Glutamatergic neuron (in vitro differentiated cells): ENCODE measurements around the gene PAX9. TPM values are rescaled to one million over a fixed set of nuclear protein-coding genes. Genes with fewer than 3 reads are reported as not detected.

ENCODE experiments used
- DNase-seq: peaks from one replicate; pipeline ENCODE4 v3.0.0; 2022
- H3K27ac Mint-ChIP-seq: one replicate; pipeline ENCODE4 v1.8.0; 2020; ENCODE audit warnings: mild to moderate bottlenecking, mixed read lengths, inconsistent platforms; ENCODE audit not compliant: unreplicated experiment
- H3K27me3 Mint-ChIP-seq: one replicate; pipeline ENCODE4 v1.8.0; 2020; ENCODE audit warnings: mild to moderate bottlenecking, moderate library complexity, mixed read lengths, inconsistent platforms; ENCODE audit not compliant: unreplicated experiment
- H3K36me3 Mint-ChIP-seq: one replicate; pipeline ENCODE4 v1.8.0; 2020; ENCODE audit warnings: mild to moderate bottlenecking, mixed read lengths, inconsistent platforms; ENCODE audit not compliant: unreplicated experiment
- H3K4me1 Mint-ChIP-seq: one replicate; pipeline ENCODE4 v1.8.0; 2020; ENCODE audit warnings: mild to moderate bottlenecking, low read depth, mixed read lengths, inconsistent platforms; ENCODE audit not compliant: unreplicated experiment
- H3K4me3 Mint-ChIP-seq: one replicate; pipeline ENCODE4 v1.8.0; 2020; ENCODE audit warnings: mild to moderate bottlenecking, mixed read lengths, inconsistent platforms; ENCODE audit not compliant: unreplicated experiment
- H3K9me3 Mint-ChIP-seq: one replicate; pipeline ENCODE4 v1.8.0; 2020; ENCODE audit warnings: mild to moderate bottlenecking, moderate library complexity, mixed read lengths, inconsistent platforms; ENCODE audit not compliant: unreplicated experiment
- total RNA-seq: library from RNA; stranded (reverse); fragmentation: NEBNext Ultra II Directional; extraction: Animal tissue kit (Norgen Biotek cat#: 25700); gene quantifications from one replicate; pipeline ENCODE4 v1.2.1, GENCODE V29; 2021; ENCODE audit not compliant: unreplicated experiment
- TF ChIP-seq, protein P1 (sequence below): fragments of 200-600 bp; sonication (generic); IDR thresholded peaks from one replicate; pipeline ENCODE4 v1.5.0; 2021; ENCODE audit not compliant: partially characterized antibody, unreplicated experiment

Gene PAX9
- total RNA-seq, 1 donor from 2014 or later: not detected

DNA sequence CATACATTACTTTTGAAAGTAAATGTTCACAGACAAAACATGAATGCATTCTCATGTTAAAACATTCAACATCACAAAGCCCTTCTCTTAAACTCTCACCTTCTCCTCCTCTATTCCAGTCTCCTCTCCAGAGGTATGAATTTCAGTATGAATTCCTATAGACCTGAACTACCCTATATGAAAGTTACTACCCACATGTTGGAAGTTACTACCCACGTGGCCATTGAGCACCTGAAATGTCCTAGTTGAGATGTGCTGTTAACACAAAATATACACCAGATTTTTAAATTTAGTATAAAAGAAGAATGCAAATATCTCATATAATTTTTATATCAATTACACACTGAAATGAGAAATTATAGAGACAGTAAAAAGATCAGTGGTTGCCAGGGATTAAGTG lies 60.2 kb downstream of the PAX9 start:
- Mint-ChIP-seq H3K27me3 (no peaks in the 10 kb centered on the region), H3K27ac (no peak overlapping the region), H3K4me3 (no peak overlapping the region), H3K36me3 (no peaks in the 10 kb centered on the region), H3K9me3 (no peaks in the 10 kb centered on the region), H3K4me1 (no peaks in the 10 kb centered on the region)
- DNase-seq: no peak
- TF ChIP-seq, protein P1, sequence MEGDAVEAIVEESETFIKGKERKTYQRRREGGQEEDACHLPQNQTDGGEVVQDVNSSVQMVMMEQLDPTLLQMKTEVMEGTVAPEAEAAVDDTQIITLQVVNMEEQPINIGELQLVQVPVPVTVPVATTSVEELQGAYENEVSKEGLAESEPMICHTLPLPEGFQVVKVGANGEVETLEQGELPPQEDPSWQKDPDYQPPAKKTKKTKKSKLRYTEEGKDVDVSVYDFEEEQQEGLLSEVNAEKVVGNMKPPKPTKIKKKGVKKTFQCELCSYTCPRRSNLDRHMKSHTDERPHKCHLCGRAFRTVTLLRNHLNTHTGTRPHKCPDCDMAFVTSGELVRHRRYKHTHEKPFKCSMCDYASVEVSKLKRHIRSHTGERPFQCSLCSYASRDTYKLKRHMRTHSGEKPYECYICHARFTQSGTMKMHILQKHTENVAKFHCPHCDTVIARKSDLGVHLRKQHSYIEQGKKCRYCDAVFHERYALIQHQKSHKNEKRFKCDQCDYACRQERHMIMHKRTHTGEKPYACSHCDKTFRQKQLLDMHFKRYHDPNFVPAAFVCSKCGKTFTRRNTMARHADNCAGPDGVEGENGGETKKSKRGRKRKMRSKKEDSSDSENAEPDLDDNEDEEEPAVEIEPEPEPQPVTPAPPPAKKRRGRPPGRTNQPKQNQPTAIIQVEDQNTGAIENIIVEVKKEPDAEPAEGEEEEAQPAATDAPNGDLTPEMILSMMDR: no peak

DNA sequence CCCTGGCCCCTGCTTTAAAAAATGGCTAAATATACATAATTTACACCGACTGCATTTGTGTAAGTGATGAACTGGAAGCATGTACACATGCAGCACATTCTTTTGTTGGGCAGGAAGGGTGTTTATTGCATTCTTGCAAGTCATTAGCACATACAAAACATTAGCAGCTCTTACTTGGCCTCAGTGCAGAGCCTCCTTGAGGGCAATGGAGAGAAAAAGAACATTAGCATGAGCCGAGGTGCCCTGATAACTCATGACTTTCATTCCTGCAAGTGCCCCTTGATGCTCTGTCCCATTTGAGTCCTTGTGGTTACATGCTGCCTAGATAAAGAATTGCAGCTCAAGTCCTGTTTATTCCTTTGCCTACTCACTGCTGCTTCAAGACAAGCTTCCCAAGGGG lies 61.9 kb downstream of the PAX9 start:
- H3K9me3 Mint-ChIP-seq: no peaks in the 10 kb centered on the region
- no peak overlapping the region for H3K4me3 Mint-ChIP-seq
- H3K4me1 Mint-ChIP-seq: peaks cover 2% of the 10 kb centered on the region

DNA sequence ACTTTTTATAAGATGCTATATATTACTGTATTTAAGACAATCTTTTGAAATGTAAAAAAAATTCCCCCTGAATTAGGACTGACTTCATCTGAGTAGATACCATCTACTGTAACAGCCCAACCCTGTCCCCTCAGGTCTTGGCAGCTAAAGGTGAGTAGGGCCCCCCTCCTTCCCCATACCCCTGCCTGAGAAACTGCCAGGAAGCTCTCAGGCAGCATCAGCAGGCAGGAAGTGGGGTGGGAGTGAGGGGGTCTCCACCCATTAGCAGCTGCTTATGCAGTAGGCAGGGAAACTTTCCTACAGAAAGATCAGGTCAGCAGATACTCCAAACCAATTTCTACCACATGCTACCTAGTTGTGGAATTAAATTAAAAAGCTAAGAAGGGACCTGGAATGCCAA lies 62.5 kb downstream of the PAX9 start:
- Mint-ChIP-seq H3K4me1 (peaks cover 2% of the 10 kb centered on the region), H3K36me3 (no peaks in the 10 kb centered on the region), H3K27me3 (no peaks in the 10 kb centered on the region), H3K9me3 (no peaks in the 10 kb centered on the region), H3K4me3 (no peak overlapping the region), H3K27ac (no peak overlapping the region)
- TF ChIP-seq, protein P1: no peak
- DNase-seq: no peak

More for the DNA sequence above, 61.9 kb downstream of the PAX9 start:
- no peak for DNase-seq
- Mint-ChIP-seq H3K27me3 (no peaks in the 10 kb centered on the region), H3K27ac (no peak overlapping the region), H3K36me3 (no peaks in the 10 kb centered on the region)
- TF ChIP-seq, protein P1: no peak

DNA sequence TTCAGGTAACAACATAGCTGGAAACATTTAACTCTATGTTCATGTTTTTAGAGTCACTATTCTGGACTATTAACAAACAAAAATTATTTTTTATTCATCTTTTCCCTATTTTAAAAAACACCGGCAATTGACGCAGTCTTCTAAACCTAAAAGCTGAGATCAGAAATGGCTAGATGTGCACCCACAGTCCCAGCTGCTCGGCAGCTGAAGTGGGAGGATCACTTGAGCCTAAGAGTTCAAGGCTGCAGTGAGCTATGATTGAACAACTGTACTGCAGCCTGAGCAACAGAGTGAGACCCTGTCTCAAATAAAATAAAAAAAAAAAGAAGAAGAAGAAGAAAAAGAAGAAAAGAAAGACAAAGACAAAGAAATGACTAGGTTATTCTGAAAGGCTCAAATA lies 64.5 kb downstream of the PAX9 start:
- no peak overlapping the region for H3K4me3 Mint-ChIP-seq
- peaks cover 2% of the 10 kb centered on the region for H3K4me1 Mint-ChIP-seq
- TF ChIP-seq, protein P1: no peak
- no peaks in the 10 kb centered on the region for H3K9me3 Mint-ChIP-seq
- H3K36me3 Mint-ChIP-seq: no peaks in the 10 kb centered on the region
- no peak for DNase-seq
- H3K27me3 Mint-ChIP-seq: no peaks in the 10 kb centered on the region
- no peak overlapping the region for H3K27ac Mint-ChIP-seq

Other genes with a start within 250 kb of the PAX9 start
- not detected for gene NKX2-1, start 141.6 kb upstream of the PAX9 start, total RNA-seq
- not detected for gene NKX2-8, start 79.2 kb upstream of the PAX9 start, total RNA-seq